Right lung (tissue), 10 donors: Measurements from ENCODE around the gene FBXL12. TPM values are rescaled to one million over a fixed set of nuclear protein-coding genes. Genes with fewer than 3 reads are reported as not detected.

Experiments used
- DNase-seq, 2 donors: peaks; one replicate each; pipeline ENCODE4 v3.0.0-alpha.2; 2013
- long read RNA-seq, 8 donors: transcript quantifications; one replicate each; lab custom pipeline, GENCODE V29; 2026
- polyA plus RNA-seq, 5 donors: library from polyadenylated mRNA; unstranded; fragments of 120-200 nt; gene quantifications; one replicate each; pipeline versions ENCODE4 v1.2.1 to v1.2.3, GENCODE V29; 2013; ENCODE audit warnings: inconsistent platforms in 1 of 5, low replicate concordance in 1 of 5; ENCODE audit not compliant: insufficient read length in 5 of 5, insufficient read depth in 1 of 5

The FBXL12 gene, protein sequence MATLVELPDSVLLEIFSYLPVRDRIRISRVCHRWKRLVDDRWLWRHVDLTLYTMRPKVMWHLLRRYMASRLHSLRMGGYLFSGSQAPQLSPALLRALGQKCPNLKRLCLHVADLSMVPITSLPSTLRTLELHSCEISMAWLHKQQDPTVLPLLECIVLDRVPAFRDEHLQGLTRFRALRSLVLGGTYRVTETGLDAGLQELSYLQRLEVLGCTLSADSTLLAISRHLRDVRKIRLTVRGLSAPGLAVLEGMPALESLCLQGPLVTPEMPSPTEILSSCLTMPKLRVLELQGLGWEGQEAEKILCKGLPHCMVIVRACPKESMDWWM
- 10 to 100 TPM; 26.2 to 40.9 (median 34.5) TPM for polyA plus RNA-seq
- long read RNA-seq, donor 1, transcript FBXL12-201 (3 exons, 1,852 nt): major isoform, 12 of 23 reads
- long read RNA-seq, donor 1, transcript FBXL12-206 (3 exons, 1,843 nt): minor isoform, 9 of 23 reads
- long read RNA-seq, donor 1, partial matches to known transcripts: 0 of 23 reads
- long read RNA-seq, donor 1, other reads (novel, unspliced or antisense): 0 of 23 reads
- long read RNA-seq, donor 2, transcript FBXL12-201 (3 exons, 1,852 nt): major isoform, 8 of 15 reads
- long read RNA-seq, donor 2, partial matches to known transcripts: 0 of 15 reads
- long read RNA-seq, donor 2, other reads (novel, unspliced or antisense): 0 of 15 reads
- long read RNA-seq, donor 3, transcript FBXL12-201 (3 exons, 1,852 nt): major isoform, 12 of 996 reads
- long read RNA-seq, donor 3, partial matches to known transcripts: 232 of 996 reads
- long read RNA-seq, donor 3, other reads (novel, unspliced or antisense): 747 of 996 reads
- long read RNA-seq, donor 4, transcript FBXL12-201 (3 exons, 1,852 nt): major isoform, 8 of 36 reads
- long read RNA-seq, donor 4, partial matches to known transcripts: 20 of 36 reads
- long read RNA-seq, donor 4, other reads (novel, unspliced or antisense): 0 of 36 reads
- long read RNA-seq, donor 5, transcript FBXL12-206 (3 exons, 1,843 nt): minor isoform, 7 of 1,265 reads
- long read RNA-seq, donor 5, transcript FBXL12-201 (3 exons, 1,852 nt): major isoform, 20 of 1,265 reads
- long read RNA-seq, donor 5, partial matches to known transcripts: 1,117 of 1,265 reads
- long read RNA-seq, donor 5, other reads (novel, unspliced or antisense): 113 of 1,265 reads
- long read RNA-seq, donor 6, transcript FBXL12-206 (3 exons, 1,843 nt): minor isoform, 11 of 967 reads
- long read RNA-seq, donor 6, transcript FBXL12-201 (3 exons, 1,852 nt): major isoform, 14 of 967 reads
- long read RNA-seq, donor 6, partial matches to known transcripts: 258 of 967 reads
- long read RNA-seq, donor 6, other reads (novel, unspliced or antisense): 679 of 967 reads
- long read RNA-seq, donor 7, transcript FBXL12-206 (3 exons, 1,843 nt): minor isoform, 10 of 784 reads
- long read RNA-seq, donor 7, transcript FBXL12-201 (3 exons, 1,852 nt): major isoform, 11 of 784 reads
- long read RNA-seq, donor 7, partial matches to known transcripts: 676 of 784 reads
- long read RNA-seq, donor 7, other reads (novel, unspliced or antisense): 82 of 784 reads
- long read RNA-seq, donor 8, transcript FBXL12-201 (3 exons, 1,852 nt): major isoform, 6 of 7 reads
- long read RNA-seq, donor 8, partial matches to known transcripts: 0 of 7 reads
- long read RNA-seq, donor 8, other reads (novel, unspliced or antisense): 0 of 7 reads

GRCh38 chr19:9818734-9819595 lies at the start of gene FBXL12:
Gene FBXL12 (minus strand): TSS chr19:9819079. CDS start chr19:9818813, 266 bp downstream.
- DNase-seq: peak; percentile 100

GRCh38 chr19:9865732-9866501 lies 47.0 kb upstream of the FBXL12 start:
- no peak for DNase-seq

GRCh38 chr19:9863759-9864158 lies 44.9 kb upstream of the FBXL12 start:
- DNase-seq: no peak

- no peak for DNase-seq
Measured at GRCh38 chr19:9862938-9863337, 44.1 kb upstream of the FBXL12 start.

DNA sequence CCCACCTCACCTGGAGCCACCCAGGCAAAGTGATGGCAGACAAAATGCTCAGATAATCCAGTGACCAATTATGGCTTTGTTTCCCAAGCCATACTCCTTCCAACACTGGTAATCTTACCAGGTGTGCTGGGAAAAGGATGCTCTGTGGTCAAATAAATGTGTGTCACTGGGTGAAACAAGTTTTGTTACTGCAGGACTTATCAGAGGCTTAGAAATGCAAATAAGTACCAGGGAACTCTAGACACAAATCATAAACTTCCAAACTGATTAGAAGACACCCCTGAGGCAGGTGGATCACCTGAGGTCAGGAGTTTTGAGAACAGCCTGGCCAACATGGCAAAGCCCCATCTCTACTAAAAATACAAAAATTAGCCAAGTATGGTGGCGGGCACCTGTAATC lies 42.6 kb upstream of the FBXL12 start:
- DNase-seq: no peak

GRCh38 chr19:9860407-9860806 lies 41.5 kb upstream of the FBXL12 start:
- DNase-seq: no peak

DNA sequence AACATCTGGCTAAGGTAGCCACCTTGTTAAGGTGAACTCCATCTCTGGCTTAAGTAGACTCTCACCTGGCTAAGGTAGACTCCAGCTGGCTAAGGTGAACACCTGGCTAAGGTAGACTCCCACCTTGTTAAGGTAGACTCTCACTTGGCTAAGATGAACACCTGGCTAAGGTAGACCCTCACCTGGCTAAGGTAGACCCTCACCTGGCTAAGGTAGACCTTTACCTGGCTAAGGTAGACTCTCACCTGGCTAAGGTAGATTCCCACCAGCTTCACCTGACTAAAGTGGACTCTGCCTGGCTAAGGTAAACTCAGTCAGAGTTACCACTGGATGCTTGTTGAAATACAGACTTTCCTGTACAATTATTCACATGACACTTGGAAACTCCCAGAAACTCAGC lies 39.9 kb upstream of the FBXL12 start:
- DNase-seq: no peak

DNA sequence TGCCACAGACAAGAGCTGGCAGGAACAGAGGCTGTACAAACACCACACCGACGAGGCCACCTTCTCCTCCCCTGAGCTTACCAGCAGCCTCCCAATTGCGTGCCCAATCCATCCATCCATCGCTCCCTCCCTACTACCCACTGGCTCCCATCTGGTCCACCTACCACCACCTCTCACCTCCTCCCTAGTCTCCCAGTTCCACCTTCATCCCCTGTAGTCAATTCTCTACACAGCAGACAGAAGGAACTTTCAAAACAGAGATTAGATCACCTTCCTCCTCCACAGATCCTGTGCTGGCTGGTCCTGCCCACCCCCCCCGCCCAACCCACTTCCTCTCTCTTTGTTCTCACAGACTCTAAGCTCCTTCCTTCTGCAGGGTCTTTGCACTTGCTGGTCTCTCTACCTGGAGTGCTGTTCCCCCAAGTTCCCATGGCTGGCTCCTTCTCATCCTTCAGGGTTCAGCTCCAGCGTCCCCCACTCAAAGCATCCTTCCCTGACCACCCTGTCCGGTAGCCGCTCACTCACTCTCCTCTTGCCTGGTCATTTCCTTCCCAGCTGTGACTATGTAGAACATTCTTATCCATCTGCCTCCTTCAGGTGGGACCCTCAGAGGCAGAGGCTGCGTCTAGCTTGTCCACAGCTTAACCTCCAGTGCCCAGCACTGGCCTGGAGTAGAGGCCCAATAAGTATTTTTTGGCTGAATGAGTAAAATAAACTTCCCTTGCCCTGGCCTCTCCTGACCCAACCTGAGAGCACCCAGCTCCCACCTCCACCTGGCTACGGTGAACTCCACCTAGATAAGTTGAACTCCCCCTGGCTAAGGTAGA lies 39.3 kb upstream of the FBXL12 start:
- no peak for DNase-seq

DNA sequence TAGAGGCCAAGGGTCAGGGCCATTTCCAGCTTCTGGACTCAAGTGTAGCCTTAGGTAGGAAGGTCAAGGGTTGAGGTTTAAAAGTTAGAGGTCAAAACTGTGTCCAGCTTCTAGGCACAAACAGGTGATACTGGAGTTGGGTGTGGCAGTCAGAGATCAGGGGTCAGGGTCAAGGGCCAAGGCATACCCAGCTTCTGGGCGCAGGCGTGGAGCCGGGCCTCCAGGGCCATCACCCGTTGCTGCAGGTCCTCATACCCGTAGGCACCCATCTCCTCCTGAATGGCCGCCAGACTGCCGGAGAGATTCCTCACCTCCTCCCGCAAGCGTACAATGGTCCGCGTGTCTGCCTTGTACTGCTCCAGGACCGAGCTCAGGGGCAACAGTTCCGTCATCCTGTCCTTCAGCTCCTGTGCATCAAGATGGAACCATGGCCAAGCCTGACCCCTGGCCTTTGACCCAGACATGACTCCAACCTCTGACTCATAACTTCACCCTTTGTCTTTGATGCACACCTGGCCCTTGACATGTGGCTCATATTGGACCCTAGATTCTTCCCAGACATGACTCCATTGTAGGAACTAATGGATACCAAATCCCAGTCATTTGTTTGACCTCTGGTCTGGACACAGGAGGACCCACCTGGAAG lies 38.3 kb upstream of the FBXL12 start:
- no peak for DNase-seq

GRCh38 chr19:9856609-9857008 lies 37.7 kb upstream of the FBXL12 start:
- no peak for DNase-seq

GRCh38 chr19:9854282-9854846 lies 35.5 kb upstream of the FBXL12 start:
- no peak for DNase-seq

GRCh38 chr19:9850235-9850959 lies 31.5 kb upstream of the FBXL12 start:
- DNase-seq: no peak

DNA sequence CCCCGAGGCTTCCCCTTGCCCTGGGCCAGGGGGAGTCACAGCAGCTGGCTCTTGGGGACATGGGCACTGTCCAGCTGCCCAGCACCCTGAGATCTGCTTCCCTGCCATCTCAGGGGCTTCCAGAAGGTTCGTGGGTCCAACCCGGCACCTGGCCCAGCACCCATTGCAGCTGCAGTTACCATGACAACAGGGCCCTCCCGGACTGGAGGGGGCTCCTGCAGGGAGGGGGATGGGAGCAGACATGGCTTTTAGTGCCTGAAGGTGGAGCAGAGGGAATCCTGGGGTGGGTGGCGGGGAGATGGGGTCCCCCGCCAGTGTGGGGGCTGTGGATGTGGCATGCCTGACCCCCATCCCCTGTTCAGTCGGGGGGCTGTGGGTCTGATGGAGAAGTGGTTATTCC lies 30.9 kb upstream of the FBXL12 start:
- DNase-seq: no peak

DNA sequence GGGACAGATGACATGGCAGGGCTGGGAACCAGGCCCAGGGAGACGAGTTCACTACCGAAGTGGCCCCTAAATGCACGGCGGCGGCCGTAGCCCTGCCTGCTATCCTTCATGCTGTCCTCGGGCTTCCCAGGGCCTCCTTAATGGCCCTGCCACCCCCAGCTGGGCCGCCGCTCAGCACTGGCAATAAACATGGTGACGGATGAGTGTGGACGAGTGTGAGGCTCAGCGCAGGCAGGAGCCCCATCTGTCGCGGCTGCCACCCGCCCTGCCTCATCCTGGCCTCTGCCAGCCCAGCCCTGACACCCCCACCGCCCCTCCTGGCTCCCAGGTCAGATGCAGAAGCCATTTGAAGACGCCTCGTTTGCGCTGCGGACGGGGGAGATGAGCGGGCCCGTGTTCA lies 29.9 kb upstream of the FBXL12 start:
- no peak for DNase-seq

- DNase-seq: no peak
Measured at GRCh38 chr19:9848060-9848459, 29.2 kb upstream of the FBXL12 start.

GRCh38 chr19:9847087-9847671 lies 28.3 kb upstream of the FBXL12 start:
- DNase-seq: no peak
